ENCODE results near the gene B4GALNT4.
A peak's percentile ranks its signal among the peaks of the same experiment; 100 is the strongest.
"Not testable (repeated sequence)": the region's sequence is repeated elsewhere in the genome, so short reads cannot be mapped to it uniquely, and the experiment has no call there.

B4GALNT4 gene

DNA sequence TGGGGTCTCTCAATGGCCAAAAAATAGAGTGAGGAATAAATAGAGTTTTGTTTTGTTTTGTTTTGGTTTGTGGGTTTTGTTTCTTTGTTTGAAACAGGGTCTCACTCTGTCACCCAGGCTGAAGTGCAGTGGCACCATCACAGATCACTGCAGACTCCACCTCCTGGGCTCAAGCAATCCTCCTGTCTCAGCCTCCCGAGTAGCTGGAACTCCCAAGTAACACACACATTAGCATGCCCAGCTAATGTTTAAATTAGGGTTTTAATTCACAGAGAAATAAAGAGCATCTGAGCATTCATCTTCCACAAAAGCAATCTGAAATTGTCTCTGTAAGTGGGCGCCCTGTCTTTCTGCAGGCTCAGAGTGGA lies 39.4 kb upstream of the B4GALNT4 start:
- Histone ChIP-seq H3K9me3 (0 out of 2 replicates have a peak, but pooled peaks cover 6% of the 10 kb centered on the region), H3K27me3 (no peaks in the 10 kb centered on the region), H3K36me3 (no peaks in the 10 kb centered on the region), H4K20me1 (no peaks in the 10 kb centered on the region), H3K9ac (no peak overlapping the region; the same call in 1 of the 2 replicates), H3K27ac (peak overlapping the region; percentile 74), H3K4me1 (peaks cover 90% of the 10 kb centered on the region), H3K4me3 (no peak overlapping the region), H3K4me2 (peak overlapping the region; percentile 91)
- TF ChIP-seq Cebpa-rat (IDR thresholded peaks at IDR 0.05) = no peak

DNA sequence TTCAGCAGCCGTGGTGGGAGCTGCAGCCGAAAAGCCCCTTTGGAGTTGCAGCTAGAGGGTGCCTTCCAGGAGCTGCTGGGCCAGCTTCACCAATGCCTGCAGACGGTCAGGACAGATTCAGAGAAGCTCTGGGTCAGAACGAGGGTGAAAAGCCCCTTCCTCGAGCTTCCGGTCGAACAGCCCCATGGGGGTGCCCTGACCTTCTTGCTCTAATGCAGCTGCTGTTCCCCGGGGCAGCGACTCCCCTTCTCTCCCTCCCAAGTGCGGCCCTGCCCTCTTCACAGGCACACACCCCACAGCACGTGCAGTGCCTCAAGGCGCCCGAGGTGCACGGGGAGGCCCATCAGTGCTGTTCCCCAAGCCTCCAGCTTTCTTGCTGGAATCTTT lies 39.0 kb upstream of the B4GALNT4 start:
- no peaks in the 10 kb centered on the region for H3K36me3 ChIP-seq
- peak overlapping the region; percentile 39; the same call in 1 of the 2 replicates for H3K4me3 ChIP-seq
- H3K27me3 ChIP-seq = no peaks in the 10 kb centered on the region
- no peak for TF ChIP-seq Cebpa-rat (IDR thresholded peaks at IDR 0.05)
- H3K4me2 ChIP-seq = peak overlapping the region; percentile 91
- H3K27ac ChIP-seq = peak overlapping the region; percentile 74
- peaks cover 90% of the 10 kb centered on the region for H3K4me1 ChIP-seq
- H4K20me1 ChIP-seq = no peaks in the 10 kb centered on the region
- no peak overlapping the region; the same call in 1 of the 2 replicates for H3K9ac ChIP-seq
- 0 out of 2 replicates have a peak, but pooled peaks cover 6% of the 10 kb centered on the region for H3K9me3 ChIP-seq

DNA sequence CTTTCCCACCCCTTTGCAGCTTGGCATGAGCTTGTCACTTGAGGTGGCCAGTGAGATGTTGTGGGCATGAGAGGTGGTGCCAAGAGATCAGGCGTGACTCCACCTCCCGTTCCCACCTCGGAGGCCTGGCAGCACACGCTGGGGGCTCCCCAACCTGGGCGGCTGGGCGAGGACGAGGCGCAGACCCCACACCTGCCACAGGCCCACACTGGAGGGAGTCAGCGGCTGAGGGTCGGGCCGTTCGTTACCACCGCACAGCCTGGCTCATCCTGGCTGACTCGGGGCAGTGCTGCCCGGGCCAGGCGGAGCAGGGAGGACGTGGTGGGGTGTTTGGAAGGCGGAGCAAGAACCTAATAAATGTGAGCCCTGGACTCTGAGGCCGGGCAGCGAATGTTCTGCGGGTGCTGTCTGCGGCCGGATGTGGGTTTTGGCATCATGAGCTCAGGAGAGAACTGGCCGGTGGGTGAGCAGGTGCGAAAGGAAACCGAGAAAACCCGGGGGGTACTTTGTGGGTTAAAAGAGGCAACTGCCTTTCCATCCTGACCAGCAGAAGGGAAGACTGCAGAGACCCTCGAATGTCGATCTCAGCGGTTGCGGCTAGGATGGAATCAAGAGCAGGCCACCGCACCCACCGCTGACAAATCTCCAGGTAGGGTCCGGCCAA lies 38.5 kb upstream of the B4GALNT4 start:
- Histone ChIP-seq H3K4me3 (peak overlapping the region; percentile 39; the same call in 1 of the 2 replicates), H3K9me3 (0 out of 2 replicates have a peak, but pooled peaks cover 6% of the 10 kb centered on the region)
- TF ChIP-seq Cebpa-rat (IDR thresholded peaks at IDR 0.05) = no peak

DNA sequence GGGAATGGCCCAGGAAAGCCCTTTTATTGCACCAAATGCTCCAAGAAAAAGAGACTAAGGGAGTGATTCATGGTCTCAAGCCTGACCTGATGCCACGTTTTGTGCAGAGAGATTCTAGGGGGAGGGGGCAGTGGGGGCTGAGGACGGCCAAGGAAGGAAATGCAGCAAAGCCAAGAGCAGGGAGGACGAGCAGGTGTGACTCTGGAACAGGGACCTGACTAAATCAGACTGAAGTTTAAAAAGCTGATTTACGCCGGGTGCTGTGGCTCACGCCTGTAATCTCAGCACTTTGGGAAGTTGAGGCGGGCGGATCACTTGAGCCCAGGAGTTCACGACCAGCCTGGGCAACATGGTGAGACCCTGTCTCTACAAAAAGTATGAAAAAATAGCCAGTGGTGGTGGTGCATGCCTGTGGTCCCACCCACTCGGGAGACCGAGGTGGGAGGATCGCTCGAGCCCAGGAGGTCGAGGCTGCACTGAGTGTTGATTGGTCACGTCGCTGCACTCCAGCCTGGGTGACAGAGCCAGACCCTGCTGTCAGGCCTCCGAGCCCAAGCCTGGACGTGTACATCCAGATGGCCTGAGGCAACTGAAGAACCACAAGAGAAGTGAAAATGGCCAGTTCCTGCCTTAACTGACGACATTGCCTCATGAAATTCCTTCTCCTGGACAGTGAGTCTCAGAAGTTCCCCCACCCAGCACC lies 37.8 kb upstream of the B4GALNT4 start:
- H3K27ac ChIP-seq = peak overlapping the region; percentile 74
- no peaks in the 10 kb centered on the region for H3K27me3 ChIP-seq
- H3K9me3 ChIP-seq = 0 out of 2 replicates have a peak, but pooled peaks cover 6% of the 10 kb centered on the region
- H3K4me3 ChIP-seq = peak overlapping the region; percentile 39; the same call in 1 of the 2 replicates
- peak overlapping the region; percentile 91 for H3K4me2 ChIP-seq
- no peak for TF ChIP-seq Cebpa-rat (IDR thresholded peaks at IDR 0.05)
- no peaks in the 10 kb centered on the region for H4K20me1 ChIP-seq
- H3K36me3 ChIP-seq = no peaks in the 10 kb centered on the region
- peak overlapping the region; percentile 58 for H3K9ac ChIP-seq
- peaks cover 92% of the 10 kb centered on the region for H3K4me1 ChIP-seq

More for the DNA sequence above, 38.5 kb upstream of the B4GALNT4 start:
- H3K9ac ChIP-seq = peak overlapping the region; percentile 58
- H3K27ac ChIP-seq = peak overlapping the region; percentile 74
- H3K4me2 ChIP-seq = peak overlapping the region; percentile 91
- H3K36me3 ChIP-seq = no peaks in the 10 kb centered on the region
- peaks cover 92% of the 10 kb centered on the region for H3K4me1 ChIP-seq
- no peaks in the 10 kb centered on the region for H3K27me3 ChIP-seq
- H4K20me1 ChIP-seq = no peaks in the 10 kb centered on the region

DNA sequence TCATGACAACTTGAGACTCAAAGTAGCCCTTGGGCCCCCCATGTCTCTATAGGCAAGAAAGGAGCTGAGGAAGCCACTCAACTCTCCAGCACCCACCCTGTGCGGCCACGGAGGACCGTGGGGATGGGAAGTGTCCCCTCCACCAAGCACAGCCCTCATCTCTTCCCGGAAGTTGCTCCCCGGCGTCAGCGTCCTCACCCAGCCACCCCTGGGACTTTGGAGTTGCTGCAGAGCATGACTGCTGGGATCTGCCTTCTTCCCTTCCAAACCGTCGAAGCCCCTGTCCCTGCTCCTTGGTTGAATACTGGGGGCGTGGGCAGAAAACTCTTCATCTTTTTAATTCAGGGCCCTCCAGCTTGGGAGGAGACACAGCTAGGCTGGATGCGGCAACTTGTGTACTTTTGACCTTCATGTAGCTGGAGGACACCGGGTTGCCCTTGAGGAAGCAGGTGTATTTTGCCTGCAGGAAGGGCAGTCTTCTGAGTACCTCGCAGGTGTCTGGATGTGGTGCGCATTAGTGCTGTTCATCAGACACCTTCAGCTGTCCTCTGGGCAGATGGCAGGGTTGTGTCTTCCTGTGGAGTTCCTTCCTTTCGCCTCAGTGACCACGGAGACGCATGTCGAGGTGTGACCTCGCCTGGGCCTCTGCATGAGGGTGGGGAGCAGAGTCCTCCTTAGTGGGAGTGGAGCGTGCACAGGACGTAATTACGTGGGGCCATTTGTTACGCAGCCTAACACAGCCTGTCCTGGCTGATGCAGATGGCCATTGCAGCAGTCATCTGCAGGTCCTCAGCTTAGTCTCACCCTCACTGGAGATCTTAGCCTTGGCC lies 36.4 kb upstream of the B4GALNT4 start:
- H3K4me2 ChIP-seq = peak overlapping the region; percentile 91
- no peak overlapping the region for H3K4me3 ChIP-seq
- H3K4me1 ChIP-seq = peaks cover 91% of the 10 kb centered on the region
- TF ChIP-seq Cebpa-rat (IDR thresholded peaks at IDR 0.05) = no peak
- H3K9ac ChIP-seq = no peak overlapping the region
- H3K27me3 ChIP-seq = no peaks in the 10 kb centered on the region
- no peaks in the 10 kb centered on the region for H4K20me1 ChIP-seq
- H3K36me3 ChIP-seq = no peaks in the 10 kb centered on the region
- H3K9me3 ChIP-seq = 0 out of 2 replicates have a peak, but pooled peaks cover 6% of the 10 kb centered on the region
- H3K27ac ChIP-seq = 0 out of 2 replicates have a peak overlapping the region, but pooled peaks have one; percentile 14

DNA sequence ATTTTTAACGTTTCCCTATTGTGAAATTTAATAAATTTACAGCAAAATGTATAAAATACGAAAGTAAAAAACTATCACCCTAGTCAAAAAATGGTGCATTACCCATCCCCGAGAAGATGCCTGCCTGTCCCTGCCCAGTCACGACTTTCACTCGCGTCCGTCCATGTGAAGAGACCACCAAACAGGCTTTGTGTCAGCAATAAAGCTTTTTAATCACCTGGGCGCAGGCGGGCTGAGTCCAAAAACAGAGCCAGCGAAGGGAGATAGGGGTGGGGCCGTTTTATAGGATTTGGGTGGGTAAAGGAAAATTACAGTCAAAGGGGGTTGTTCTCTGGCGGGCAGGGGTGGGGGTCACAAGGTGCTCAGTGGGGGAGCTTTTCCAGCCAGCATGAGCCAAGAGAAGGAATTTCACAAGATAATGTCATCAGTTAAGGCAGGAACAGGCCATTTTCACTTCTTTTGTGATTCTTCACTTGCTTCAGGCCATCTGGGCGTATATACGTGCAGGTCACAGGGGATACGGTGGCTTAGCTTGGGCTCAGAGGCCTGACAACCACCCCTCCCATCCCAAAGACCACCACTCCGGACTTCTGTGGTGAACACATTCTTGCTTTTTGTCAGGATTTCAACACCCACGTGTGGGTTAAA lies 35.6 kb upstream of the B4GALNT4 start:
- H3K9me3 ChIP-seq, H3K27me3 ChIP-seq, H4K20me1 ChIP-seq, H3K36me3 ChIP-seq, H3K4me3 ChIP-seq, H3K9ac ChIP-seq: not testable (repeated sequence)
- Histone ChIP-seq H3K4me1 (peaks cover 82% of the 10 kb centered on the region), H3K27ac (0 out of 2 replicates have a peak overlapping the region, but pooled peaks have one; percentile 14), H3K4me2 (peak overlapping the region; percentile 91; the same call in 1 of the 2 replicates)

DNA sequence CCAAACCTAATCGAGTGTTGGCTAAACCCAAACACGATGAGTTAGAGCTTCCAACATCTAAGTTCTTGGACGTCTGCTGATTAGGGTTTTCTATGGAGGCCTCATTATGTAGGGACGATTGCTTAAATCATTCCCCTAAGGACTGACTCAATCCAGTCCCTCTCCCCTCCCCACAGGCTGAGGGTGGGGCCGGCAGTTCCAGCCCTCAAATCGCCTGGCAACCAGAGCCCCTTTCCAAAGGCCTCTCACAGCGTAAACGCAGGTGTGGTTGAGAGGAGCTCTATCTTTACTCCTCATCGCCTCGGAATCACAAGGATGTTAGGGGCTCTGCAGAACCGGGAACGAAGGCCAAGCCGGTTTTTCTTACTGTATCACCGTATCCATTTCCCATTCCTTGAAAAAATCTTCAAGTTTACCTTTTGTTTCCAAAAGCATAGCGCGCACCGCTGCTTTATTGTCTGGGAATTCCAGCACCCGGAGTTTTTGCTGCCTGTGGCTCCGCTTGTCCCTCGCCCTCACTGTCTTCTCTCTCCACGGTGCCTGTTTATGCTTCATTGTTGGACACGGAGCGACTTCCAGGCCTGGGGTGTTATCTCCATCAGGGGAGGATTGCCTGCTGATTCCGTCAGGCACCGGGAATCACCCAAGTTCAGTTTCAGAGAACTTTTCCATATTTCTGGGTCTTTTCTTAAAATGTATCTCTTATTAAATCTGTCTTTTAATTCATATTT lies 34.9 kb upstream of the B4GALNT4 start:
- Histone ChIP-seq H3K27ac (no peak overlapping the region), H3K9me3 (0 out of 2 replicates have a peak, but pooled peaks cover 6% of the 10 kb centered on the region), H4K20me1 (no peaks in the 10 kb centered on the region), H3K4me3 (no peak overlapping the region), H3K4me2 (no peak overlapping the region), H3K36me3 (no peaks in the 10 kb centered on the region), H3K27me3 (no peaks in the 10 kb centered on the region), H3K9ac (no peak overlapping the region), H3K4me1 (peaks cover 76% of the 10 kb centered on the region)
- TF ChIP-seq Cebpa-rat (IDR thresholded peaks at IDR 0.05) = no peak

DNA sequence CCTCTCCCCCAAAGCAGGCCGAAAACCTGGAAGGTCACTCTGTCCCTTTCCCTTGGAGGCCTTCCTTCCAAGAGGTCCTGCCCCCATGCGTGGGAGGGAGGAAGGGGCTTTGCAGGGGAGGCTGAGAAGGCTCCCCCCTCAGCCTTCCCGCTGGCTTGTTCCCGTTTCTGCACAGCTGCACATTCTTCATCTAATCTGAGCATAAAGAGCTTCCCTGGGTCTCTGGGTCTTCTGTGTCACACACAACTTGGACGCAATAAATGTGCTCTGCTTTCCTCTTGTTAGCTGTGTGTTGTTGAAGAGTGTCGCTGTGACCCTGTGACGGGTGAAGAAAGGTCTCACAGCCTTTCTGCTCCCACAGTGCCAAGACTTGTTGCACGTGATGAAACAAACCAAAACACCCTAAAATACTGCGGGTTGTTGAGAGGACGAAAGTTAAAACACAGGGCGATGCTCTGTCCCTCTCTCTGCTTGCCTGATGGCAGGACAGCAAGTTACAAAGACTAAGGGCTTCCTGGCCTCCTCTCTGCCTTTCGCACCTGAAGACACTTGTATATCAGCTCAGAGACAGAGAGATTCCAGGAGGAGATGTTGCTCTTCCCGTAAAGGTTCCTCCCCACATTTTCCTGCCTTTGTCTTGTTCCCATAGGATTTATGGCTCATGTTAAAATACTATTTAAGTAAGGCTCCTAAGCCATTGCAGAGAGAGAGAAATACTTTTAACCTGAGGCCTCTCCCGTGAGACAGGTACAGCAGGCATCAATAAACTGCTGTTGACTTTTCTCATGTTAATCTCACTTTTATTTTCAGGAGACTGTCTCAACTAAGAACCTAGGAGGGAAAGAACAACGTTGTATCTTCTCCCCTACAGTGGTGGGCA lies 33.3 kb upstream of the B4GALNT4 start:
- Histone ChIP-seq H3K4me1 (peaks cover 61% of the 10 kb centered on the region), H3K9me3 (peaks cover 11% of the 10 kb centered on the region; the same call in 1 of the 2 replicates), H3K4me3 (no peak overlapping the region), H3K4me2 (peak overlapping the region; percentile 76), H4K20me1 (no peaks in the 10 kb centered on the region), H3K27me3 (no peaks in the 10 kb centered on the region), H3K27ac (peak overlapping the region; percentile 45), H3K9ac (peak overlapping the region; percentile 59), H3K36me3 (no peaks in the 10 kb centered on the region)
- no peak for TF ChIP-seq Cebpa-rat (IDR thresholded peaks at IDR 0.05)
